ENCODE data around the gene HLA-DQA1.
"Not testable (repeated sequence)": the region's sequence is repeated elsewhere in the genome, so short reads cannot be mapped to it uniquely, and the experiment has no call there.

Gene HLA-DQA1

GRCh38 chr6:32659856-32660595, 22.8 kb downstream of the HLA-DQA1 start:
- no peak for DNase-seq

GRCh38 chr6:32662099-32662498, 24.9 kb downstream of the HLA-DQA1 start:
- no peak for DNase-seq

- no peak for DNase-seq
These were observed 25.6 kb downstream of the HLA-DQA1 start for GRCh38 chr6:32662836-32663235.

- DNase-seq, result no peak
These were observed 27.1 kb downstream of the HLA-DQA1 start for GRCh38 chr6:32664354-32664753.

- no peak for DNase-seq
These were observed 27.7 kb downstream of the HLA-DQA1 start for GRCh38 chr6:32664827-32665362.

GRCh38 chr6:32665661-32666060, 28.5 kb downstream of the HLA-DQA1 start:
- no peak for DNase-seq

GRCh38 chr6:32666420-32667300, 29.5 kb downstream of the HLA-DQA1 start, which contains the start of gene HLA-DQB1:
HLA-DQB1 (minus strand) TSS chr6:32666657; CDS start chr6:32666607, 50 bp downstream.
- no peak for DNase-seq

- DNase-seq, result no peak
These were observed 31.1 kb downstream of the HLA-DQA1 start for GRCh38 chr6:32668226-32668747.

GRCh38 chr6:32669240-32669639, 32.0 kb downstream of the HLA-DQA1 start:
- DNase-seq, result no peak

- no peak for DNase-seq
These were observed 32.7 kb downstream of the HLA-DQA1 start for GRCh38 chr6:32669893-32670292.

GRCh38 chr6:32671908-32672307, 34.7 kb downstream of the HLA-DQA1 start:
- DNase-seq, result not testable (repeated sequence)

- not testable (repeated sequence) for DNase-seq
These were observed 36.9 kb downstream of the HLA-DQA1 start for GRCh38 chr6:32674123-32674522.

- no peak for DNase-seq
These were observed 42.3 kb downstream of the HLA-DQA1 start for GRCh38 chr6:32679492-32679891.

GRCh38 chr6:32680055-32680454, 42.8 kb downstream of the HLA-DQA1 start:
- DNase-seq, result no peak

GRCh38 chr6:32684246-32684645, 47.0 kb downstream of the HLA-DQA1 start:
- DNase-seq, result no peak

GRCh38 chr6:32685603-32686002, 48.4 kb downstream of the HLA-DQA1 start:
- no peak for DNase-seq

- no peak for DNase-seq
These were observed 52.6 kb downstream of the HLA-DQA1 start for GRCh38 chr6:32689531-32690501.

GRCh38 chr6:32692019-32692418, 54.8 kb downstream of the HLA-DQA1 start:
- DNase-seq, result no peak

All from NCI-H446 (cell line).